ENCODE measurements around the gene PTPRO.

DNA sequence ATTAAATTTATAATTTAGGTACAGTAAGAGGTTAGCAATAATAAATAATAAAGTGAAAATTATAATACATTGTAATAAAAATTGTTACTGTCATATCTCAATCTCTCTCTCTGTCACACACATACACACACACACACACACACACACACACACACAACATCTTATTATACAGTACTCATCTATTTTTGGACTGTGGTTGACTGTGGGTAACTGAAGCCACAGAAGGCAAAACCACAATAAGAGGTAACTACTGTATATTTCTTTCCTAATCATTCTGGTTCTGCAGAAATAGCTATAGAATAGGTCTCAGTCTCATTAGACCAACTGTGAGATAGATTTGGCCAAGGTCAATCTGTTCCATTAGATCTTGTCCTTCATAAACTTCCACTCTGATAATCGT is 33.1 kb upstream of the PTPRO start:
- TF ChIP-seq, protein P1, sequence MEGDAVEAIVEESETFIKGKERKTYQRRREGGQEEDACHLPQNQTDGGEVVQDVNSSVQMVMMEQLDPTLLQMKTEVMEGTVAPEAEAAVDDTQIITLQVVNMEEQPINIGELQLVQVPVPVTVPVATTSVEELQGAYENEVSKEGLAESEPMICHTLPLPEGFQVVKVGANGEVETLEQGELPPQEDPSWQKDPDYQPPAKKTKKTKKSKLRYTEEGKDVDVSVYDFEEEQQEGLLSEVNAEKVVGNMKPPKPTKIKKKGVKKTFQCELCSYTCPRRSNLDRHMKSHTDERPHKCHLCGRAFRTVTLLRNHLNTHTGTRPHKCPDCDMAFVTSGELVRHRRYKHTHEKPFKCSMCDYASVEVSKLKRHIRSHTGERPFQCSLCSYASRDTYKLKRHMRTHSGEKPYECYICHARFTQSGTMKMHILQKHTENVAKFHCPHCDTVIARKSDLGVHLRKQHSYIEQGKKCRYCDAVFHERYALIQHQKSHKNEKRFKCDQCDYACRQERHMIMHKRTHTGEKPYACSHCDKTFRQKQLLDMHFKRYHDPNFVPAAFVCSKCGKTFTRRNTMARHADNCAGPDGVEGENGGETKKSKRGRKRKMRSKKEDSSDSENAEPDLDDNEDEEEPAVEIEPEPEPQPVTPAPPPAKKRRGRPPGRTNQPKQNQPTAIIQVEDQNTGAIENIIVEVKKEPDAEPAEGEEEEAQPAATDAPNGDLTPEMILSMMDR (IDR thresholded peaks at IDR 0.05) = no peak
- TF ChIP-seq ZFX (IDR thresholded peaks at IDR 0.05; ENCODE audit: borderline replicate concordance) = no peak
